HEK293 (cell line): ENCODE results near the gene CENPM.
A peak's percentile ranks its signal among the peaks of the same experiment; 100 is the strongest.

Experiments used
- CTCF ChIA-PET: fragments of 350-600 bp; formaldehyde crosslinking; extraction: SDS; loops from one replicate; lab custom pipeline; 2021; ENCODE audit warnings: antibody characterized with exemption; lab: Yijun Ruan, JAX
- POLR2A ChIA-PET: fragments of 300-600 bp; formaldehyde crosslinking; extraction: SDS; loops from one replicate; lab custom pipeline; 2020; ENCODE audit warnings: antibody characterized with exemption, inconsistent platforms; lab: Yijun Ruan, JAX
- H3K27ac ChIP-seq: fragments of 200-500 bp; sonication (Bioruptor generic); 2 replicates; pipeline ENCODE4 v1.5.1; 2014; ENCODE audit warnings: low read depth, low read length, control low read depth, inconsistent platforms; ENCODE audit errors: extremely low read depth
- H3K36me3 ChIP-seq, 2 experiments: fragments of 200-500 bp in 1 of 2; sonication (Bioruptor generic) in 1 of 2; 1 replicate in 1 of 2; 2 replicates in 1 of 2; pipeline ENCODE4 v1.5.1; 2014 to 2017; ENCODE audit warnings: inconsistent platforms in 2 of 2, low read length in 2 of 2; ENCODE audit not compliant: control insufficient read depth in 2 of 2, insufficient read depth in 1 of 2
- H3K4me1 ChIP-seq: fragments of 200-500 bp; sonication (Bioruptor generic); 2 replicates; pipeline ENCODE4 v1.5.1; 2014; ENCODE audit warnings: mild to moderate bottlenecking, low read length, inconsistent platforms; ENCODE audit not compliant: control insufficient read depth, insufficient read depth
- H3K4me3 ChIP-seq: 2 replicates; pipeline ENCODE4 v1.5.1; 2011; ENCODE audit warnings: low read depth, mild to moderate bottlenecking, control low read depth, low read length, moderate library complexity
- H3K9me3 ChIP-seq: fragments of 200-500 bp; sonication (Bioruptor generic); 2 replicates; pipeline ENCODE4 v1.5.1; 2014; ENCODE audit warnings: low read depth, low read length, inconsistent platforms; ENCODE audit not compliant: control insufficient read depth, insufficient read depth
- MZF1 ChIP-seq: fragments of 450-650 bp; formaldehyde crosslinking; IDR thresholded peaks from 2 replicates; pipeline ENCODE4 v1.5.1; 2017; ENCODE audit warnings: missing biosample characterization, missing genetic modification characterization, borderline replicate concordance
- OSR2 ChIP-seq: fragments of 450-650 bp; formaldehyde crosslinking; IDR thresholded peaks from 2 replicates; pipeline ENCODE4 v1.5.1; 2016; ENCODE audit warnings: missing biosample characterization, missing genetic modification characterization
- PRDM10 ChIP-seq: fragments of 450-650 bp; formaldehyde crosslinking; IDR thresholded peaks from 2 replicates; pipeline ENCODE4 v1.5.1; 2016; ENCODE audit warnings: missing biosample characterization, missing genetic modification characterization
- SALL2 ChIP-seq: fragments of 450-650 bp; formaldehyde crosslinking; IDR thresholded peaks from 2 replicates; pipeline ENCODE4 v1.5.0; 2017; ENCODE audit warnings: missing biosample characterization, mild to moderate bottlenecking, missing genetic modification characterization, borderline replicate concordance
- SCRT1 ChIP-seq: fragments of 450-650 bp; formaldehyde crosslinking; IDR thresholded peaks from 2 replicates; pipeline ENCODE4 v1.5.1; 2016; ENCODE audit warnings: missing biosample characterization, missing genetic modification characterization, borderline replicate concordance
- SCRT2 ChIP-seq: fragments of 450-650 bp; formaldehyde crosslinking; IDR thresholded peaks from 2 replicates; pipeline ENCODE4 v1.5.1; 2016; ENCODE audit warnings: missing biosample characterization, missing genetic modification characterization
- ZBTB6 ChIP-seq: fragments of 450-650 bp; formaldehyde crosslinking; IDR thresholded peaks from 2 replicates; pipeline ENCODE4 v1.5.1; 2017; ENCODE audit warnings: missing biosample characterization, missing genetic modification characterization
- ZIC2 ChIP-seq: fragments of 450-650 bp; formaldehyde crosslinking; IDR thresholded peaks from 2 replicates; pipeline ENCODE4 v1.5.1; 2016; ENCODE audit warnings: missing biosample characterization, missing genetic modification characterization
- ZNF140 ChIP-seq: fragments of 450-650 bp; formaldehyde crosslinking; IDR thresholded peaks from 2 replicates; pipeline ENCODE4 v1.5.1; 2016; ENCODE audit warnings: missing biosample characterization, missing genetic modification characterization
- ZNF148 ChIP-seq: fragments of 450-650 bp; formaldehyde crosslinking; IDR thresholded peaks from 2 replicates; pipeline ENCODE4 v1.5.0; 2017; ENCODE audit warnings: missing biosample characterization, missing genetic modification characterization, borderline replicate concordance
- ZNF19 ChIP-seq: fragments of 450-650 bp; formaldehyde crosslinking; IDR thresholded peaks from 2 replicates; pipeline ENCODE4; 2016; ENCODE audit warnings: missing biosample characterization, missing genetic modification characterization, low read depth
- ZNF362 ChIP-seq: fragments of 450-650 bp; formaldehyde crosslinking; IDR thresholded peaks from 2 replicates; pipeline ENCODE4 v1.5.1; 2016; ENCODE audit warnings: missing biosample characterization, missing genetic modification characterization
- ZNF48 ChIP-seq: fragments of 450-650 bp; formaldehyde crosslinking; IDR thresholded peaks from 2 replicates; pipeline ENCODE4 v1.5.1; 2016; ENCODE audit warnings: missing biosample characterization, missing genetic modification characterization
- ZNF513 ChIP-seq: fragments of 450-650 bp; IDR thresholded peaks from 2 replicates; pipeline ENCODE4 v1.5.1; 2018; ENCODE audit warnings: missing biosample characterization, missing genetic modification characterization
- ZNF701 ChIP-seq: fragments of 450-650 bp; formaldehyde crosslinking; IDR thresholded peaks from 2 replicates; pipeline ENCODE4 v1.5.1; 2016; ENCODE audit warnings: missing biosample characterization, missing genetic modification characterization
- ZNF776 ChIP-seq: fragments of 450-650 bp; formaldehyde crosslinking; IDR thresholded peaks from 2 replicates; pipeline ENCODE4 v1.5.0; 2017; ENCODE audit warnings: missing biosample characterization, missing genetic modification characterization, borderline replicate concordance
- ZNF830 ChIP-seq: fragments of 450-650 bp; IDR thresholded peaks from 2 replicates; pipeline ENCODE4 v1.5.0; 2018; ENCODE audit warnings: missing biosample characterization, missing genetic modification characterization, low read depth, mild to moderate bottlenecking, moderate library complexity
- ZNF837 ChIP-seq: fragments of 450-650 bp; formaldehyde crosslinking; IDR thresholded peaks from 2 replicates; pipeline ENCODE4 v1.5.1; 2016; ENCODE audit warnings: missing biosample characterization, missing genetic modification characterization
- ZSCAN18 ChIP-seq: fragments of 450-650 bp; formaldehyde crosslinking; IDR thresholded peaks from 2 replicates; pipeline ENCODE4 v1.5.1; 2016; ENCODE audit warnings: missing biosample characterization, missing genetic modification characterization
- ZSCAN23 ChIP-seq: fragments of 450-650 bp; formaldehyde crosslinking; IDR thresholded peaks from 2 replicates; pipeline ENCODE4 v1.5.1; 2016; ENCODE audit warnings: missing biosample characterization, missing genetic modification characterization

CENPM gene

GRCh38 chr22:41982865-41983264 is 35.9 kb upstream of the CENPM start:
- peaks cover 0 to 5% of the 10 kb centered on the region in 2 experiments; a peak in 1 of 3 replicates for H3K36me3 ChIP-seq
- CTCF ChIA-PET, result no interaction called here
- POLR2A ChIA-PET, result interaction anchor here (1.3 kb wide), 1 partner anchor 97 kb away, joined by 4 read pairs; the partner anchor contains the start of gene SMDT1
- H3K4me1 ChIP-seq, result no peaks in the 10 kb centered on the region
- H3K27ac ChIP-seq, result no peak overlapping the region
- no peak for TF ChIP-seq ZNF362
- no peak for TF ChIP-seq ZSCAN23 (tag by site-specific recombination)
- no peak overlapping the region for H3K4me3 ChIP-seq
- H3K9me3 ChIP-seq, result no peaks in the 10 kb centered on the region

GRCh38 chr22:41979423-41980250 is 32.7 kb upstream of the CENPM start:
- CTCF ChIA-PET, result interaction anchor here (0.7 to 0.9 kb wide), 2 partner anchors 12 to 436 kb away, joined by 3 to 4 read pairs; no protein-coding TSS in a partner anchor

More at GRCh38 chr22:41979423-41980250, 32.7 kb upstream of the CENPM start:
- H3K9me3 ChIP-seq, result no peaks in the 10 kb centered on the region
- POLR2A ChIA-PET, result interaction anchor here (0.7 kb wide), 1 partner anchor 330 kb away, joined by 12 read pairs; no protein-coding TSS in a partner anchor
- H3K27ac ChIP-seq, result no peak overlapping the region
- H3K4me3 ChIP-seq, result no peak overlapping the region
- TF ChIP-seq ZNF701, result no peak
- no peak for TF ChIP-seq SCRT1 (tag by site-specific recombination)
- TF ChIP-seq ZNF19 (tag by site-specific recombination), result no peak
- TF ChIP-seq SALL2 (tag by site-specific recombination), result no peak
- TF ChIP-seq ZNF513 (tag by site-specific recombination), result no peak
- no peak for TF ChIP-seq ZNF148 (tag by site-specific recombination)
- 0 out of 2 replicates have a peak, but pooled peaks have one; percentile 36 for TF ChIP-seq ZIC2 (tag by site-specific recombination)
- no peak for TF ChIP-seq ZNF140 (tag by site-specific recombination)
- no peak for TF ChIP-seq SCRT2
- TF ChIP-seq ZNF776, result no peak
- no peak for TF ChIP-seq ZBTB6 (tag by site-specific recombination)
- peak; percentile 81 for TF ChIP-seq PRDM10 (tag by site-specific recombination)
- TF ChIP-seq ZNF48 (tag by site-specific recombination), result no peak
- no peak for TF ChIP-seq ZNF837 (tag by site-specific recombination)
- no peak for TF ChIP-seq OSR2 (tag by site-specific recombination)
- no peak for TF ChIP-seq ZSCAN18 (tag by site-specific recombination)
- no peak for TF ChIP-seq ZNF830 (tag by site-specific recombination)
- no peak for TF ChIP-seq MZF1
- no peaks in the 10 kb centered on the region for H3K36me3 ChIP-seq
- peaks cover 3% of the 10 kb centered on the region; the same call in 1 of the 2 replicates for H3K4me1 ChIP-seq
